ENCODE measurements around the gene C22orf39. TPM values are rescaled to one million over a fixed set of nuclear protein-coding genes. Genes with fewer than 3 reads are reported as not detected.
"Not testable (repeated sequence)": the region's sequence is repeated elsewhere in the genome, so short reads cannot be mapped to it uniquely, and the experiment has no call there.

Gene C22orf39
- total and polyA plus RNA-seq, 4 experiments from 2014 or later, result 40.5 to 58.3 (median 48.9) TPM

DNA sequence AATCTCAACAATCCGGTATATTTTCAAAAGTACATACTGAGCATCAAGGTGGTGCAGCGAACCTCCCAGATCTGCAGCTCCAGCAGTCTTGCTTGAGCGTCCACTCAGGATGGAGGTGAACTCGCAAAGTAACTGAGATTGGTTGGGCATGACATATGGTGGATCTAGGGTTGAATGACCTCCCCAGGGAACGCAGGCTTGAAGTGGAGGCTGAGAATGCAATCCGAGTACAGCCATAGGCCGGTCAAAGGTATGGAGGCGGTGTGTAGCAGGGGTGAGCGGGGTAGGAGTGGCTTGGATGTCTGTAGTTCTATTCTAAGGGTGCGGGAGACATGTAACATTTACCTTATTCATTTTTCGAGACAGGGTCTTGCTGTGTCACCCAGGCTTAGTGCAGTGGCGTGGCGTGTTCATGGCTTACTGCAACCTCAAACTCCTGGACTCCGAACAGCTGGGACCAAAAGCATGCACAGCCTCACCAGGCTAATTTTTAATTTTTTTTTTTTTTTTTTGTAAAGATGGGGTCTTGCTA is 631 bp upstream of the C22orf39 start:
- Mint-ChIP-seq H3K4me1 (peaks cover 29 to 55% (median 42%) of the 10 kb centered on the region in 4 donors), H3K36me3 (peaks cover 7 to 53% of the 10 kb centered on the region in 2 donors)
- POLR2A ChIA-PET (ENCODE audit: partially characterized antibody), result interaction anchor here (1.1 to 6.4 kb wide), 10 partner anchors 9 to 156 kb away, joined by 3 to 112 read pairs (median 6); partner anchors contain the start of genes CDC45, CLTCL1, HIRA and MRPL40

DNA sequence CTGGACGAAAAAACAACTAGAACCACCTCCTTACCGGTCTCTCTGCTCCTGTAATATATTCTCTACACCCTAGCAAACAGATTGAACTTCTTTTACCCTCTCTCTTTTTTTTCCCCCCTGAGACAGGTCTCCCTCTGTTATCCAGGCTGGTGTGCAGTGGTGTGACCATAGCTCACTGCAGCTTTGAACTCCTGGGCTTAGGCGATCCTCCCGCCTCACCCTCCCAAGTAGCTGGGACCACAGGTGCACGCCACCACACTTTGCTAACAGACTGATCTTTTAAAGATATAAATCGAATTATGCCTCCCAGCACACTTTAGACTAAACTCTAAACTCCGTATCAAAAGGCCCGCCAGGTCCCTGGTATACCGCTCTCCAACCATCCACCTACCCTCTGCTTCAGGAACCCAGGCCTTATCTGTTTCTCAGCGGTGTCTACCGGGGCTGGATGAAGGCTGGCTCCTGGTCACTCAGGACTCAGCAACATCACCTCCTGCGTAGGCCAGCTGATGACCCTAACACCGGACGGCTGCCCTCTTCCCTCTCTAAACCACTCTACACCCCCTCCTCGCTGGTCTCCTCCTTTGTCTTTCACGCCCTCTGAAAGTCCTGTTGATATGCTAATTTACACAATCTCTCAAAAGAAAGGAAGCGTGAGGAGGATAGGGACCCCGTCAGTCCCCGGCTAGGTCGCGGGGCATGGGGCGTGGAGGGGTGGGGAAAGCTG is 745 bp downstream of the C22orf39 start:
- Histone ChIP-seq H3K4me1 (ENCODE audit: insufficient read depth, low read length) (peaks cover 37% of the 10 kb centered on the region), H3K9me3 (ENCODE audit: control insufficient read depth in 1 of 2, low read length in 2 of 2) (no peaks in the 10 kb centered on the region), H3K4me3 (ENCODE audit: low read length in 2 of 2) (peak overlapping the region; percentile 61 to 65), H3K27ac (ENCODE audit: low read depth, low read length) (peak overlapping the region; percentile 91), H3K36me3 (ENCODE audit: insufficient read depth, low read length) (peaks cover 17% of the 10 kb centered on the region), H3K27me3 (ENCODE audit: insufficient read depth, low read length) (no peaks in the 10 kb centered on the region)
- peak in 3 of 5 donors; percentile 6 to 10 (median 9) for DNase-seq
- intact Hi-C loops (cut with micrococcal nuclease), result loop anchor here (1.0 kb wide), 3 partner anchors 14 to 267 kb away; partner anchors contain the start of genes CDC45, MRPL40 and UFD1
- Mint-ChIP-seq H3K4me3 (peak overlapping the region; percentile 91 to 98 (median 94)), H3K36me3 (peaks cover 10 to 48% of the 10 kb centered on the region in 2 donors), H3K27ac (peak overlapping the region; percentile 82 to 95 (median 94)), H3K27me3 (no peaks in the 10 kb centered on the region), H3K4me1 (peaks cover 31 to 63% (median 47%) of the 10 kb centered on the region in 4 donors), H3K9me3 (no peaks in the 10 kb centered on the region)
- ChIA-PET POLR2A (ENCODE audit: partially characterized antibody) (interaction anchor here (0.5 to 6.4 kb wide), 17 partner anchors 11 to 671 kb away, joined by 3 to 112 read pairs (median 4); partner anchors contain the start of genes CDC45, CLTCL1, HIRA and MRPL40), CTCF (ENCODE audit: partially characterized antibody) (no interaction called here)

More for the DNA sequence above, 631 bp upstream of the C22orf39 start:
- Histone ChIP-seq H3K4me3 (ENCODE audit: low read length in 2 of 2) (peak overlapping the region; percentile 63 to 65), H3K27me3 (ENCODE audit: insufficient read depth, low read length) (no peaks in the 10 kb centered on the region), H3K9me3 (ENCODE audit: control insufficient read depth in 1 of 2, low read length in 2 of 2) (no peaks in the 10 kb centered on the region), H3K4me1 (ENCODE audit: insufficient read depth, low read length) (peaks cover 37% of the 10 kb centered on the region), H3K27ac (ENCODE audit: low read depth, low read length) (peak overlapping the region; percentile 91), H3K36me3 (ENCODE audit: insufficient read depth, low read length) (peaks cover 24% of the 10 kb centered on the region)
- intact Hi-C loops (cut with micrococcal nuclease), result no loop called here
- Mint-ChIP-seq H3K27ac (peak overlapping the region; percentile 79 to 99 (median 99)), H3K4me3 (peak overlapping the region; percentile 91 to 98 (median 95)), H3K9me3 (no peaks in the 10 kb centered on the region), H3K27me3 (no peaks in the 10 kb centered on the region)
- CTCF ChIA-PET (ENCODE audit: partially characterized antibody), result interaction anchor here (0.7 kb wide), 1 partner anchor 182 kb away, joined by 3 read pairs; no protein-coding TSS in a partner anchor
- DNase-seq, result peak in 1 of 5 donors; percentile 47

DNA sequence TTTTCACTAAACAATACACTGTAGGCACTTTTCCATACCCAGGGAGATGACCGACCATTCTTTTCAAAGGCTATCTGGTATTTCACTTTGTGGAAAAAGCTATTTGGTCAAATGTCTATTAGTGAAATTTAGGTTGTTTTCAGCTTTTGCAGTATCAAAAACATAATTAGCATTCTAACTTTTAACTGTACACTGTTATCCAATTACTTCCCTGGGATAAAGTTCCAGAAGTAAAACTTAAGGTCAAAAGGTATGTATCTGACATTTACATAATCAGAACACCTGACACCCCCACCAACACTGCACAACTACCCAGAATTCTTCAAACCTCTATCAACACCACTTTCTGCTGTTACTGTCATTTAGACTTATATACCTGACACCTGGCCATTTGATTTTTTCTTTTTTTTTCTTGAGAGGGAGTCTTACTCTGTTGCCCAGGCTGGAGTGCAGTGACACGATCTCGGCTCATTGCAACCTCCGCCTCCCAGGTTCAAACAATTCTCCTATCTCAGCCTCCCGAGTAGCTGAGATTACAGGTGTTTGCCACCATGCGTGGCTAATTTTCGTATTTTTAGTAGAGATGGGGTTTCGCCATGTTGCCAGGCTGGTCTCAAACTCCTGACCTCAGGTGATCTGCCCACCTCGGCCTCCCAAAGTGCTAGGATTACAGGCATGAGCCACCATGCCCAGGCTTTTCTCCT is 2.1 kb downstream of the C22orf39 start:
- H3K27ac ChIP-seq (ENCODE audit: low read depth, low read length); H3K9me3 Mint-ChIP-seq; H3K4me3 ChIP-seq (ENCODE audit: low read length in 2 of 2); H3K9me3 ChIP-seq (ENCODE audit: control insufficient read depth in 1 of 2, low read length in 2 of 2); DNase-seq; intact Hi-C loops (cut with micrococcal nuclease); H3K27me3 ChIP-seq (ENCODE audit: insufficient read depth, low read length); H3K27me3 Mint-ChIP-seq: not testable (repeated sequence)
- CTCF ChIA-PET (ENCODE audit: partially characterized antibody), result interaction anchor here (1.0 to 1.2 kb wide), 2 partner anchors 11 to 184 kb away, joined by 3 to 7 read pairs; no protein-coding TSS in a partner anchor
- Mint-ChIP-seq H3K4me3 (peak overlapping the region in 6 of 8 donors; percentile 6 to 59 (median 34)), H3K27ac (peak overlapping the region in 6 of 7 donors; percentile 15 to 91 (median 72)), H3K36me3 (peaks cover 13 to 45% of the 10 kb centered on the region in 2 donors), H3K4me1 (peaks cover 31 to 65% (median 48%) of the 10 kb centered on the region in 4 donors)
- H3K4me1 ChIP-seq (ENCODE audit: insufficient read depth, low read length), result peaks cover 37% of the 10 kb centered on the region
- H3K36me3 ChIP-seq (ENCODE audit: insufficient read depth, low read length), result peaks cover 10% of the 10 kb centered on the region
- POLR2A ChIA-PET (ENCODE audit: partially characterized antibody), result interaction anchor here (1.2 to 6.4 kb wide), 3 partner anchors 12 to 301 kb away, joined by 3 to 112 read pairs (median 33); partner anchors contain the start of genes CDC45, ESS2, HIRA and MRPL40

DNA sequence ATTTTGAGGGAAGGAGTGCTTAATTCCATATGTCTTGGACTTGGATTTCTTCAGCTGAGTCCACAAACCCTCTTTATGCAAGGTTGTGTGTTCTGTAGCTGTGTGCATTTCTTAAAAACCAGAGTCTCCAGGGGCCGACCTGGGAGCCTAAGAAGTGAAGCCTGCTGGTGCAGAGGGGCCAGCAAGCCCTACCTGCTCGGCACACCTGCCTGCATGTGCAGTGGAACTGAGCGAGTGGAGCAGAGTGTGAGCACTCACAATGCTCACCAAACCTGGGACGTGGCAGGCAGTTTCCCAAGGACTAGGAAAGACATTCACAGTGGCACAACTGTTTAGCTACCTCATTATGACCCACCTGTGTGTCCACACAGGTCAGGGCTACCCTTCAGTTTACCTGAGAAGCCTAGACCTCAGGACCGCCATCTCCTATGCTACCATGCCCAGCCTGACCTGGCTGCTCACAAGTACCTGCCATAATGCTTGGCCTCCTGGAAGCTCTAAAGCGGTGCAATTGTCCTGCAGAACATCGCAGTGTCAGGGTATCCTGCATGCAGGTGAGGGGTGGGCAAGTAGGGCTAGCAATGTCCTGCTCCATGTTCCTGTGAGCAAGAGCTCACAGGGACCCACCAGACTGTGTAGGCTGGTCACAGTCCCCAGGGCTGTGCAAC is 3.8 kb downstream of the C22orf39 start:
- Histone ChIP-seq H3K36me3 (ENCODE audit: insufficient read depth, low read length) (peaks cover 10% of the 10 kb centered on the region), H3K9me3 (ENCODE audit: control insufficient read depth in 1 of 2, low read length in 2 of 2) (no peaks in the 10 kb centered on the region), H3K27me3 (ENCODE audit: insufficient read depth, low read length) (no peaks in the 10 kb centered on the region), H3K27ac (ENCODE audit: low read depth, low read length) (no peak overlapping the region), H3K4me1 (ENCODE audit: insufficient read depth, low read length) (peaks cover 34% of the 10 kb centered on the region), H3K4me3 (ENCODE audit: low read length in 2 of 2) (no peak overlapping the region)
- peaks cover 31 to 58% (median 43%) of the 10 kb centered on the region in 4 donors for H3K4me1 Mint-ChIP-seq
- H3K36me3 Mint-ChIP-seq, result peaks cover 13 to 42% of the 10 kb centered on the region in 2 donors
- DNase-seq, result no peak
- H3K27me3 Mint-ChIP-seq, result no peaks in the 10 kb centered on the region
- POLR2A ChIA-PET (ENCODE audit: partially characterized antibody), result interaction anchor here (1.2 to 6.4 kb wide), 2 partner anchors 11 to 36 kb away, joined by 4 to 112 read pairs; partner anchors contain the start of genes CDC45, HIRA, MRPL40 and UFD1
- peak overlapping the region in 4 of 7 donors; percentile 46 to 70 (median 60) for H3K27ac Mint-ChIP-seq
- intact Hi-C loops (cut with micrococcal nuclease), result no loop called here
- CTCF ChIA-PET (ENCODE audit: partially characterized antibody), result interaction anchor here (1.2 kb wide), 1 partner anchor 186 kb away, joined by 3 read pairs; no protein-coding TSS in a partner anchor
- H3K4me3 Mint-ChIP-seq, result no peak overlapping the region
- no peaks in the 10 kb centered on the region for H3K9me3 Mint-ChIP-seq

DNA sequence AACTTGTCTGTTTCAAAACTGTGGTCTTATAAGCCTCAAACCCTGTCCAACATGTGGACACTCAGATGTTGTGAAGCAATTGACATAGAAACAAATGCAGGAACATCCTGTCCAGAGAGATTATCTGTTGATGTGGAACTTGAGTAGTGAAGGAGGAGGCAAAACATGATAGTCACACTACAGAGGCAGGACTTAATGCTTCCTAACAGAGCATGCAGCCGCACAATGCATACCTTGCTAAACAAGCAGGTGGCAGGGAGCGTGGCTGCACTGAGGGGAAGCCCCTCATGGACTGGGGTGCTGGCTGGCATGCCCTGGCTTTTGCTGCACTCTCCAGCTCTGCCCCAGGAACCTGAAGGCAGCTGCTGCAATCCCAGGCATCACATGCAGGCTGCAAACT is 5.3 kb downstream of the C22orf39 start:
- Histone ChIP-seq H3K4me1 (ENCODE audit: insufficient read depth, low read length) (peaks cover 27% of the 10 kb centered on the region), H3K27me3 (ENCODE audit: insufficient read depth, low read length) (no peaks in the 10 kb centered on the region), H3K36me3 (ENCODE audit: insufficient read depth, low read length) (peaks cover 10% of the 10 kb centered on the region), H3K9me3 (ENCODE audit: control insufficient read depth in 1 of 2, low read length in 2 of 2) (no peaks in the 10 kb centered on the region), H3K4me3 (ENCODE audit: low read length in 2 of 2) (no peak overlapping the region), H3K27ac (ENCODE audit: low read depth, low read length) (no peak overlapping the region)
- no peak overlapping the region for H3K4me3 Mint-ChIP-seq
- intact Hi-C loops (cut with micrococcal nuclease), result no loop called here
- H3K27ac Mint-ChIP-seq, result peak overlapping the region in 4 of 7 donors; percentile 29 to 75 (median 34)
- CTCF ChIA-PET (ENCODE audit: partially characterized antibody), result no interaction called here
- H3K27me3 Mint-ChIP-seq, result no peaks in the 10 kb centered on the region
- no peak for DNase-seq
- peaks cover 25 to 53% (median 36%) of the 10 kb centered on the region in 4 donors for H3K4me1 Mint-ChIP-seq
- peaks cover 17 to 45% of the 10 kb centered on the region in 2 donors for H3K36me3 Mint-ChIP-seq
- no peaks in the 10 kb centered on the region for H3K9me3 Mint-ChIP-seq
- POLR2A ChIA-PET (ENCODE audit: partially characterized antibody), result interaction anchor here (1.3 kb wide), 1 partner anchor 10 kb away, joined by 6 read pairs; the partner anchor contains the start of genes HIRA and MRPL40

DNA sequence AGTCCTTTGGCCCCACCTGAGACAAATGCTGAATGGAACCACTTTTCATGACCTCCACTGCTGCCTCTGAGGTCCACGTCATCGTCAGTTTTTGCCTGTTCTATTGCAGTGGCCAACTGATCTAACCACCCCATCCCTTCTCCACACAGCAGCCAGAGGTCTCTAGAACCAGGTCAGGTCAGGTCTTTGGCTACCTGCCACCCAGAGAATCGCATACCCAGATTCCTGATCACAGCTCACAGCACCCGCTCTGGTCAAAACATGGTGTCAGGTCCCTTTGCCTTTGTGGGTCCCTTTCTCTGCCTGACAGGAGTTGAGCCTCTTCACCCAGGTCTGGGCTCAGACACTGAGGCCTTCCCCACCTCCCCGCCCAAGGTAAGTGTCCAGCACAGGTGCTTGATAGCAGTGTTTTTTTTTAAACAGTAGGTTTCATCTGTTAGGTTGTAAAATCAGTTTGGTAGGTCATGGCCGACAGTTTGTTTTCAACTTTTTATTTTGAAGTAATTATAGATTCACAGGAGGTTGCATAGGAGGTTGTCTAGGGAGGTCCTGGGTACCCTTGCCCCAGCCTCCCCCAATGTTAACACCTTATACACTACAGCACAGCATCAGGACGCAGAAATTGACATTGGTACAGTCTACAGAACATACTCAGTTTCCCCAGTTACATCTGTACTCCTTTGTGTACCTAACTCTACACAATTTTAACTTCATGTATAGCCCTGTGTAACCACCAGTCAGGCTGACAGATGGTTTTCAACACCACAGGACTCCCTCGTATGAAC is 6.9 kb downstream of the C22orf39 start:
- H3K4me1 ChIP-seq (ENCODE audit: insufficient read depth, low read length), result peaks cover 15% of the 10 kb centered on the region
- POLR2A ChIA-PET (ENCODE audit: partially characterized antibody), result interaction anchor here (0.8 kb wide), 1 partner anchor 9 kb away, joined by 3 read pairs; the partner anchor contains the start of gene HIRA
- CTCF ChIA-PET (ENCODE audit: partially characterized antibody), result no interaction called here
- no peak overlapping the region for H3K27ac ChIP-seq (ENCODE audit: low read depth, low read length)
- peaks cover 17 to 49% of the 10 kb centered on the region in 2 donors for H3K36me3 Mint-ChIP-seq
- peaks cover 15% of the 10 kb centered on the region for H3K36me3 ChIP-seq (ENCODE audit: insufficient read depth, low read length)
- H3K27me3 Mint-ChIP-seq, result no peaks in the 10 kb centered on the region
- no peaks in the 10 kb centered on the region for H3K9me3 Mint-ChIP-seq
- no peaks in the 10 kb centered on the region for H3K27me3 ChIP-seq (ENCODE audit: insufficient read depth, low read length)
- intact Hi-C loops (cut with micrococcal nuclease), result no loop called here
- no peak for DNase-seq
- no peaks in the 10 kb centered on the region for H3K9me3 ChIP-seq (ENCODE audit: control insufficient read depth in 1 of 2, low read length in 2 of 2)
- no peak overlapping the region for H3K4me3 ChIP-seq (ENCODE audit: low read length in 2 of 2)
- peaks cover 15 to 39% (median 25%) of the 10 kb centered on the region in 4 donors for H3K4me1 Mint-ChIP-seq
- no peak overlapping the region for H3K4me3 Mint-ChIP-seq
- peak overlapping the region in 4 of 7 donors; percentile 6 to 38 (median 24) for H3K27ac Mint-ChIP-seq

Measured in CD4-positive, alpha-beta memory T cell (primary cell).